K562 (cell line): ENCODE data around the gene SLC26A1. TPM values are rescaled to one million over a fixed set of nuclear protein-coding genes. Genes with fewer than 3 reads are reported as not detected.

ENCODE experiments used
- ARNT ChIP-seq, 2 experiments: fragments of 450-650 bp; IDR thresholded peaks; 2 replicates each; pipeline ENCODE4 v1.6.1; 2016; ENCODE audit warnings: mild to moderate bottlenecking in 1 of 2
- DDX20 ChIP-seq: fragments of 450-650 bp; IDR thresholded peaks from 2 replicates; pipeline ENCODE4 v1.6.1; 2016; ENCODE audit warnings: missing genetic modification characterization, low read depth, mild to moderate bottlenecking, missing compliant biosample characterization, moderate library complexity
- E2F3 ChIP-seq: fragments of 250-450 bp; sonication (Bioruptor Pico); IDR thresholded peaks from 2 replicates; pipeline ENCODE4 v1.4.0; 2020; ENCODE audit warnings: mild to moderate bottlenecking
- ESRRB ChIP-seq: fragments of 250-450 bp; sonication (Bioruptor Pico); IDR thresholded peaks from 2 replicates; pipeline ENCODE4 v1.5.0; 2020; ENCODE audit warnings: mild to moderate bottlenecking, moderate library complexity, borderline replicate concordance
- FOXA3 ChIP-seq, 2 experiments: fragments of 450-650 bp in 1 of 2; sonication (generic) in 1 of 2; formaldehyde crosslinking; IDR thresholded peaks in 1 of 2; conservative IDR thresholded peaks in 1 of 2; 2 replicates each; pipeline versions ENCODE4 v1.4.0 to v1.8.0; 2020 to 2022; ENCODE audit warnings: mild to moderate bottlenecking in 2 of 2, missing genetic modification reagents in 1 of 2
- HDAC1 ChIP-seq, 2 experiments: fragments of 450-650 bp; IDR thresholded peaks; 2 replicates each; pipeline ENCODE4 v1.6.1; 2016 to 2017; ENCODE audit warnings: inconsistent platforms in 1 of 2, mild to moderate bottlenecking in 1 of 2, moderate library complexity in 1 of 2
- KAT7 ChIP-seq: sonication (generic); formaldehyde crosslinking; IDR thresholded peaks from 2 replicates; pipeline ENCODE4 v1.8.0; 2022; ENCODE audit warnings: missing genetic modification reagents, mild to moderate bottlenecking, borderline replicate concordance
- STAG1 ChIP-seq: sonication (generic); formaldehyde crosslinking; IDR thresholded peaks from 2 replicates; pipeline ENCODE4 v1.5.0; 2020; ENCODE audit warnings: missing genetic modification reagents, borderline replicate concordance
- TEAD2 ChIP-seq: fragments of 450-650 bp; IDR thresholded peaks from 2 replicates; pipeline ENCODE4 v1.6.1; 2016; ENCODE audit warnings: missing genetic modification characterization, control low read depth, missing compliant biosample characterization
- U2AF1 ChIP-seq: fragments of 200-400 bp; formaldehyde crosslinking; optimal IDR thresholded peaks from 2 replicates; pipeline ENCODE3; 2017; ENCODE audit warnings: mild to moderate bottlenecking, low read depth, low read length, moderate library complexity
- polyA plus RNA-seq, 8 experiments: library from polyadenylated mRNA; depleted of rRNA in 4 of 8; stranded (reverse) in 5 of 8; unstranded in 3 of 8; fragments of >200 nt; fragmentation: Nextera tagmentation in 2 of 8; fragmentation: Illumina TruSeq in 1 of 8; extraction: Ambion mirVana in 2 of 8; extraction: Trizol in 1 of 8; gene quantifications; 2 replicates each; pipeline versions ENCODE4 v1.2.1 to v1.2.3, GENCODE V29; 2011 to 2014; ENCODE audit warnings: inconsistent platforms in 1 of 8, missing spikeins in 1 of 8
- total RNA-seq, 7 experiments: library from RNA; depleted of rRNA in 6 of 7; stranded (reverse); fragments of >200 nt in 6 of 7; fragmentation: Illumina TruSeq in 2 of 7; extraction: Trizol in 2 of 7; gene quantifications; 2 replicates each; pipeline versions ENCODE4 v1.2.1 to v1.2.3, GENCODE V29; 2011 to 2021; ENCODE audit warnings: low replicate concordance in 1 of 7
- TF ChIP-seq, protein P1 (sequence below): fragments of 450-650 bp; IDR thresholded peaks from 2 replicates; pipeline ENCODE4 v1.6.1; 2016; ENCODE audit warnings: mild to moderate bottlenecking, moderate library complexity
- TF ChIP-seq, protein P2 (sequence below): sonication (generic); formaldehyde crosslinking; IDR thresholded peaks from 2 replicates; pipeline ENCODE4 v1.9.0; 2022; ENCODE audit warnings: mild to moderate bottlenecking, missing genetic modification reagents
- TF ChIP-seq, protein P3 (sequence below): fragments of 450-650 bp; formaldehyde crosslinking; IDR thresholded peaks from 2 replicates; pipeline ENCODE4 v1.4.0; 2020; ENCODE audit warnings: mild to moderate bottlenecking, moderate library complexity

Gene SLC26A1
- total and polyA plus RNA-seq, 9 of the 15 experiments (the other 6 are each of a cell fraction or from before 2014, with no cell fraction given), result 0.11 to 4.2 (median 0.95) TPM

DNA sequence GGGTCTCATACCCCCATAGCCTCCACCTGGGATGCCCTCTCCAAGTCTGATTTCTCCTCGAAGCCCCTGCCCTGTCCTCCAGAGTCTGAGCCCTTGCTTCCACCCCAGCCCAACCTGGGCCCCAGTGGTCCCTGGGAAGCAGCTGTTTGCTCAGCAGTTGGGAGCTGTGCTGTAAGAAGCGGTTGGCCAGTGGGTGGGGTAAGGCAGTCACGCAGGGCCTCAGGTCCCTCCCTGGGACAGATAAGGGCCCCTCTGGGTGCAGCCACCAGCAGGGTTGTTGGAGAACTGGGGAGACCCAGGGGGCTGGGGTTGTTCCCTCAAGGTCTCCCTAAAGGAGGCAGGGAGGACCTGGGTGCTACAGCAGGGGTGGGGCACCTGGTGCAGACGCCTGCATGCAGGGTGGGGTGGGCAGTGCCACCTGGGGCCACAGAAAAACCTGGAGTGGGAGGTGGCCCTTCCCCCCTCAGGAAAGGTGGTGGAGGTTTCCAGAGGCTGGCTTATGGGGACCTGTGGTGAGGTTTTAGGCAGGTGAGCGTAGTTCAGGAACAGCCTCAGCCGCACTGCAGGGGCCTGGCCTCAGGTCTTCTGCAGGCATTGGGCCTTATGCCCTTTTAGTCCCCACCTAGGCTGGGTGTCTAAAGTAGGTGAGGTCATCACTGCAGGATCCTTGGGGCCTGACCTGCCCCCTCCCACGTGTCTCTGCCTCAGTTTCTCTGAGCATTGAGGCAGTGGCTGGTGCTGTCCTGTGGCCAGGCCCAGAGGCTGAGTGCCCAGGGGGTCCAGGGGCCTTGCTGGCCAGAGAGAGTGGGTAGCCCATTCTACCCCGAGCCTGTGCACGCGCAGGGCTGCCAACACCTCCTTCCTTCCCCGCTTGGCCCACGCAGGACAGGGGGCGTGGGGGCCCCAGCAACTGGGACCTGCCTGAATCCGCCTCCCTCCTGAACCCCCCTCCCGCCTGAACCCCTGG is 3.1 kb upstream of the SLC26A1 start (continued):
- TF ChIP-seq, protein P1, sequence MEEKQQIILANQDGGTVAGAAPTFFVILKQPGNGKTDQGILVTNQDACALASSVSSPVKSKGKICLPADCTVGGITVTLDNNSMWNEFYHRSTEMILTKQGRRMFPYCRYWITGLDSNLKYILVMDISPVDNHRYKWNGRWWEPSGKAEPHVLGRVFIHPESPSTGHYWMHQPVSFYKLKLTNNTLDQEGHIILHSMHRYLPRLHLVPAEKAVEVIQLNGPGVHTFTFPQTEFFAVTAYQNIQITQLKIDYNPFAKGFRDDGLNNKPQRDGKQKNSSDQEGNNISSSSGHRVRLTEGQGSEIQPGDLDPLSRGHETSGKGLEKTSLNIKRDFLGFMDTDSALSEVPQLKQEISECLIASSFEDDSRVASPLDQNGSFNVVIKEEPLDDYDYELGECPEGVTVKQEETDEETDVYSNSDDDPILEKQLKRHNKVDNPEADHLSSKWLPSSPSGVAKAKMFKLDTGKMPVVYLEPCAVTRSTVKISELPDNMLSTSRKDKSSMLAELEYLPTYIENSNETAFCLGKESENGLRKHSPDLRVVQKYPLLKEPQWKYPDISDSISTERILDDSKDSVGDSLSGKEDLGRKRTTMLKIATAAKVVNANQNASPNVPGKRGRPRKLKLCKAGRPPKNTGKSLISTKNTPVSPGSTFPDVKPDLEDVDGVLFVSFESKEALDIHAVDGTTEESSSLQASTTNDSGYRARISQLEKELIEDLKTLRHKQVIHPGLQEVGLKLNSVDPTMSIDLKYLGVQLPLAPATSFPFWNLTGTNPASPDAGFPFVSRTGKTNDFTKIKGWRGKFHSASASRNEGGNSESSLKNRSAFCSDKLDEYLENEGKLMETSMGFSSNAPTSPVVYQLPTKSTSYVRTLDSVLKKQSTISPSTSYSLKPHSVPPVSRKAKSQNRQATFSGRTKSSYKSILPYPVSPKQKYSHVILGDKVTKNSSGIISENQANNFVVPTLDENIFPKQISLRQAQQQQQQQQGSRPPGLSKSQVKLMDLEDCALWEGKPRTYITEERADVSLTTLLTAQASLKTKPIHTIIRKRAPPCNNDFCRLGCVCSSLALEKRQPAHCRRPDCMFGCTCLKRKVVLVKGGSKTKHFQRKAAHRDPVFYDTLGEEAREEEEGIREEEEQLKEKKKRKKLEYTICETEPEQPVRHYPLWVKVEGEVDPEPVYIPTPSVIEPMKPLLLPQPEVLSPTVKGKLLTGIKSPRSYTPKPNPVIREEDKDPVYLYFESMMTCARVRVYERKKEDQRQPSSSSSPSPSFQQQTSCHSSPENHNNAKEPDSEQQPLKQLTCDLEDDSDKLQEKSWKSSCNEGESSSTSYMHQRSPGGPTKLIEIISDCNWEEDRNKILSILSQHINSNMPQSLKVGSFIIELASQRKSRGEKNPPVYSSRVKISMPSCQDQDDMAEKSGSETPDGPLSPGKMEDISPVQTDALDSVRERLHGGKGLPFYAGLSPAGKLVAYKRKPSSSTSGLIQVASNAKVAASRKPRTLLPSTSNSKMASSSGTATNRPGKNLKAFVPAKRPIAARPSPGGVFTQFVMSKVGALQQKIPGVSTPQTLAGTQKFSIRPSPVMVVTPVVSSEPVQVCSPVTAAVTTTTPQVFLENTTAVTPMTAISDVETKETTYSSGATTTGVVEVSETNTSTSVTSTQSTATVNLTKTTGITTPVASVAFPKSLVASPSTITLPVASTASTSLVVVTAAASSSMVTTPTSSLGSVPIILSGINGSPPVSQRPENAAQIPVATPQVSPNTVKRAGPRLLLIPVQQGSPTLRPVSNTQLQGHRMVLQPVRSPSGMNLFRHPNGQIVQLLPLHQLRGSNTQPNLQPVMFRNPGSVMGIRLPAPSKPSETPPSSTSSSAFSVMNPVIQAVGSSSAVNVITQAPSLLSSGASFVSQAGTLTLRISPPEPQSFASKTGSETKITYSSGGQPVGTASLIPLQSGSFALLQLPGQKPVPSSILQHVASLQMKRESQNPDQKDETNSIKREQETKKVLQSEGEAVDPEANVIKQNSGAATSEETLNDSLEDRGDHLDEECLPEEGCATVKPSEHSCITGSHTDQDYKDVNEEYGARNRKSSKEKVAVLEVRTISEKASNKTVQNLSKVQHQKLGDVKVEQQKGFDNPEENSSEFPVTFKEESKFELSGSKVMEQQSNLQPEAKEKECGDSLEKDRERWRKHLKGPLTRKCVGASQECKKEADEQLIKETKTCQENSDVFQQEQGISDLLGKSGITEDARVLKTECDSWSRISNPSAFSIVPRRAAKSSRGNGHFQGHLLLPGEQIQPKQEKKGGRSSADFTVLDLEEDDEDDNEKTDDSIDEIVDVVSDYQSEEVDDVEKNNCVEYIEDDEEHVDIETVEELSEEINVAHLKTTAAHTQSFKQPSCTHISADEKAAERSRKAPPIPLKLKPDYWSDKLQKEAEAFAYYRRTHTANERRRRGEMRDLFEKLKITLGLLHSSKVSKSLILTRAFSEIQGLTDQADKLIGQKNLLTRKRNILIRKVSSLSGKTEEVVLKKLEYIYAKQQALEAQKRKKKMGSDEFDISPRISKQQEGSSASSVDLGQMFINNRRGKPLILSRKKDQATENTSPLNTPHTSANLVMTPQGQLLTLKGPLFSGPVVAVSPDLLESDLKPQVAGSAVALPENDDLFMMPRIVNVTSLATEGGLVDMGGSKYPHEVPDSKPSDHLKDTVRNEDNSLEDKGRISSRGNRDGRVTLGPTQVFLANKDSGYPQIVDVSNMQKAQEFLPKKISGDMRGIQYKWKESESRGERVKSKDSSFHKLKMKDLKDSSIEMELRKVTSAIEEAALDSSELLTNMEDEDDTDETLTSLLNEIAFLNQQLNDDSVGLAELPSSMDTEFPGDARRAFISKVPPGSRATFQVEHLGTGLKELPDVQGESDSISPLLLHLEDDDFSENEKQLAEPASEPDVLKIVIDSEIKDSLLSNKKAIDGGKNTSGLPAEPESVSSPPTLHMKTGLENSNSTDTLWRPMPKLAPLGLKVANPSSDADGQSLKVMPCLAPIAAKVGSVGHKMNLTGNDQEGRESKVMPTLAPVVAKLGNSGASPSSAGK, result peak; percentile 41
- TF ChIP-seq FOXA3 (CRISPR knock-in tag; conservative IDR thresholded peaks at IDR 0.05 in 1 of 2, IDR thresholded peaks at IDR 0.05 in 1 of 2) (peak in 1 of 2 experiments; percentile 66; a peak in 1 of 4 replicates), STAG1 (no peak), ARNT (IDR thresholded peaks at IDR 0.05) (no peak), E2F3 (CRISPR knock-in tag) (no peak), DDX20 (tag) (no peak), HDAC1 (IDR thresholded peaks at IDR 0.05) (peak in 1 of 2 experiments; percentile 20; a peak in 1 of 4 replicates), TEAD2 (tag) (no peak), ESRRB (CRISPR knock-in tag) (no peak), U2AF1 (no peak), KAT7 (CRISPR knock-in tag) (no peak)
- TF ChIP-seq, protein P2, sequence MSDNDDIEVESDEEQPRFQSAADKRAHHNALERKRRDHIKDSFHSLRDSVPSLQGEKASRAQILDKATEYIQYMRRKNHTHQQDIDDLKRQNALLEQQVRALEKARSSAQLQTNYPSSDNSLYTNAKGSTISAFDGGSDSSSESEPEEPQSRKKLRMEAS (CRISPR knock-in tag), result 0 out of 2 replicates have a peak, but pooled peaks have one; percentile 2
- TF ChIP-seq, protein P3, sequence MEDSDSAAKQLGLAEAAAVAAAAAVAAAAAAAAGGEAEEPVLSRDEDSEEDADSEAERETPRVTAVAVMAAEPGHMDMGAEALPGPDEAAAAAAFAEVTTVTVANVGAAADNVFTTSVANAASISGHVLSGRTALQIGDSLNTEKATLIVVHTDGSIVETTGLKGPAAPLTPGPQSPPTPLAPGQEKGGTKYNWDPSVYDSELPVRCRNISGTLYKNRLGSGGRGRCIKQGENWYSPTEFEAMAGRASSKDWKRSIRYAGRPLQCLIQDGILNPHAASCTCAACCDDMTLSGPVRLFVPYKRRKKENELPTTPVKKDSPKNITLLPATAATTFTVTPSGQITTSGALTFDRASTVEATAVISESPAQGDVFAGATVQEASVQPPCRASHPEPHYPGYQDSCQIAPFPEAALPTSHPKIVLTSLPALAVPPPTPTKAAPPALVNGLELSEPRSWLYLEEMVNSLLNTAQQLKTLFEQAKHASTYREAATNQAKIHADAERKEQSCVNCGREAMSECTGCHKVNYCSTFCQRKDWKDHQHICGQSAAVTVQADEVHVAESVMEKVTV (CRISPR knock-in tag), result no peak
